ENCODE data around the gene SPATS2L.

DNA sequence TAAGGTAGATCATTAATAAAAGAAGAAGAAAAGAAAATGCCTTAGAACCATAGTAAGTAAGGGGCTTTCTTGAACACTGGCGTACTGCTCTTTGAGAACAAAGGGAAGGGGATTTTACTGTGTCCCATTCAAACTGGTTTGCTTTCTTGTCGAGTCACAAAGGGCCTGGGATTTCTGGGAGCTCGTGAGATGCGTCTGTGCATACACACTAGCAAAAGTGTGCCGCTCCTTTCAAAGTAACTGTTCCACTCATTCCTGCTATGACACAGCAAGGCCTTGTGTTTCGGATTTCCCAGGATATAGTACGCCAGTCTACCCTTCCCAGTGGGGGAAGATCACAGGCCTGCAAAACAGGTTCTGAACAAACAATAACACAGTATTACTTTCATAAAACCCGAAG is 110.4 kb downstream of the SPATS2L start:
- TF ChIP-seq, protein P1, sequence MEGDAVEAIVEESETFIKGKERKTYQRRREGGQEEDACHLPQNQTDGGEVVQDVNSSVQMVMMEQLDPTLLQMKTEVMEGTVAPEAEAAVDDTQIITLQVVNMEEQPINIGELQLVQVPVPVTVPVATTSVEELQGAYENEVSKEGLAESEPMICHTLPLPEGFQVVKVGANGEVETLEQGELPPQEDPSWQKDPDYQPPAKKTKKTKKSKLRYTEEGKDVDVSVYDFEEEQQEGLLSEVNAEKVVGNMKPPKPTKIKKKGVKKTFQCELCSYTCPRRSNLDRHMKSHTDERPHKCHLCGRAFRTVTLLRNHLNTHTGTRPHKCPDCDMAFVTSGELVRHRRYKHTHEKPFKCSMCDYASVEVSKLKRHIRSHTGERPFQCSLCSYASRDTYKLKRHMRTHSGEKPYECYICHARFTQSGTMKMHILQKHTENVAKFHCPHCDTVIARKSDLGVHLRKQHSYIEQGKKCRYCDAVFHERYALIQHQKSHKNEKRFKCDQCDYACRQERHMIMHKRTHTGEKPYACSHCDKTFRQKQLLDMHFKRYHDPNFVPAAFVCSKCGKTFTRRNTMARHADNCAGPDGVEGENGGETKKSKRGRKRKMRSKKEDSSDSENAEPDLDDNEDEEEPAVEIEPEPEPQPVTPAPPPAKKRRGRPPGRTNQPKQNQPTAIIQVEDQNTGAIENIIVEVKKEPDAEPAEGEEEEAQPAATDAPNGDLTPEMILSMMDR (IDR thresholded peaks at IDR 0.05; ENCODE audit: insufficient read depth, low read depth, low read length), result no peak
- no peak for TF ChIP-seq EZH2 (IDR thresholded peaks at IDR 0.05; ENCODE audit: insufficient read depth, low read length)
